ENCODE measurements around the gene STK32A.

GRCh38 chr5:147193123-147193522 lies 41.7 kb upstream of the STK32A start:
- no peak for TF ChIP-seq CTCF (IDR thresholded peaks at IDR 0.05; ENCODE audit: low read depth, low read length, missing input control)
- TF ChIP-seq GABPA (IDR thresholded peaks at IDR 0.05 in 1 of 2, conservative IDR thresholded peaks at IDR 0.05 in 1 of 2) = no peak
- no peak for TF ChIP-seq RAD21 (IDR thresholded peaks at IDR 0.05)
- TF ChIP-seq TAF1 (conservative IDR thresholded peaks at IDR 0.05) = no peak

Measured in liver (tissue), 3 donors.